Measurements from ENCODE around the gene UBE2G1.

UBE2G1 gene, protein sequence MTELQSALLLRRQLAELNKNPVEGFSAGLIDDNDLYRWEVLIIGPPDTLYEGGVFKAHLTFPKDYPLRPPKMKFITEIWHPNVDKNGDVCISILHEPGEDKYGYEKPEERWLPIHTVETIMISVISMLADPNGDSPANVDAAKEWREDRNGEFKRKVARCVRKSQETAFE

DNA sequence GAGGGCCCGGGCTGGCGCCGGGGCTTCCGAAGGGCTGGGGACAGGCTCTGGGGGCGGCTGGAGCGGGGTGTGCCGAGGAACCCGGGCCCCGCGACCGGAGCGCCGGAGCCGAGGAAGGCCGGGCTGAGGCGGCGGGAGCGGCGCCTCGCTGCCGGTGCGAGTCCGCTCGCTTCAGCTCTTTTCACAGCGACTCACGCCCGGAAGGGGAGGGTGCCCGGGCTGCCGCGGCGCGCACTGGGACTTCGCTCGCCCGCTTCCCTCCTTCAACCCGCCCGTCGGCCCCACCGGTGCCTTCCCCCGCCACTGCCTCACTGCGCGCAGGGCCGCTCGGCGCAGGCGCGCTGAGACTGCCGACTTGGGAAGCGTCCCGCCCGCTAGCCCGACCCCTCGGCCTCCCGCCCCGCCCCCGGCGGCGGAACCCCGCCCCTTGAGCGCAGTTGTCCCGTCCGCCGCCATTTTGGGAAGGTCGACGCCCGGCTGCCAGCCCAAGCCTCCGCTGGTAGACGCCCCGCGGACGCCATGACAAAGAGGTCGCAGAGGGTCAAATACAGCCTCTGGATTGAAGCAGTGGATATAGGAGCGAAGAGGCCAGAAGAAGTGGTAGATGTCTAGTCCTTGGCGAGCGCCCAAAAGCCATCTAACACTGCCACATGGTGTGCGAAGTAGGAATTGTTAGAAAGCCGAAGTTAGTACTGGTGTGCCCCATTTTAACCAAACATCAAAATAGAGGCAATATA lies at the start of gene UBE2G1:
Gene UBE2G1, minus strand, starts transcription at position 349 of the 737 bp plus-strand sequence. CDS start 359 bp downstream, outside the sequence.
- Histone ChIP-seq H3K4me1 (ENCODE audit: control insufficient read depth in 1 of 2, insufficient read depth in 1 of 2, low read depth in 1 of 2, low read length in 1 of 2) (peaks cover 28% of the 10 kb centered on the region in 2 experiments), H3K9me3 (no peaks in the 10 kb centered on the region), H3K36me3 (peaks cover 9% of the 10 kb centered on the region), H3K27ac (peak within 1 kb of the TSS; percentile 97), H3K4me3 (ENCODE audit: low read depth in 1 of 2, low read length in 1 of 2) (peak within 1 kb of the TSS; percentile 90 to 95), H3K27me3 (no peaks in the 10 kb centered on the region)
- peak; percentile 72 for TF ChIP-seq CTCF (IDR thresholded peaks at IDR 0.05)

DNA sequence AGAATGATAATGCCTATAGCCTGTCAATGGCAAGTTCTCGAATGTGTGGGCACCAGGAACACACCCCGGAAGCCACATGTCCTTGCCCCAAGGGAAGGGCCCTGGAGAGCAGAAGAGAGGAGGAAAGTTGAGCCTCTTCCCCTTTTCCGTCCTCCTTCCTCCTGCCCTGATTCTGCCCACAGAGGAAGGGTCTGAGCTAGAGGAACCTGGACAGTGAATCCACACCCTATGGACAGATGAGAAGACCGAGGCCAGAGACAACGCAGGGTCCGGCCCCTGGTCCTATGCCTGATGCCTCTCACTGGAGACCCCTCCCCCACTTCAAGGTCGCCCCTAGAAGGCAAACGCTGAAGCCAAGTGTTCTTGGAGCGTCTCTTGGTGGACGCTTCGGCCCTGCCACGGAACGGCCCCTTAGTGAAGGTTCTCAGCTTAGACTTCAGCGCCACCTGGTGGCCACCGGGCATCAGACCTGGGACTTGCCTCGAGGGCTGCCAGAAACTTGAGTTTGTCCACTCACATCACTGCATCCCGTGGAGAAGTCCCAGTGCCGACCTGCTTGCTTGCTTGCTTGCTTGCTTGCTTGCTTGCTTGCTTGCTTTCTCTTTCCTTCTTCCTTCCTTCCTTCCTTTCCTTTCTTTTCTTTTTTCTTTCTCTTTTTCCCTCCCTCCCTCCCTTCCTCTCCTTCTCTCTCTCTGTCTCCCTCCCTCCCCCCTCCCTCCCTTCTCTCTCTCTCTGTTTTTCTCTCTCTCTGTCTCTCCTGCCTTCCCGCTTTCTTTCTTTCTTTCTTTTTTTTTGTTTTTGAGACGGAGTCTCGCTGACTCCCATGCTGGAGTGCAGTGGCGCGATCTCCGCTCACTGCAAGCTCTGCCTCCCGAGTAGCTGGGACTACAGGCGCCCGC lies 46.7 kb upstream of the UBE2G1 start:
- Histone ChIP-seq H3K4me3 (ENCODE audit: low read depth in 1 of 2, low read length in 1 of 2) (peak overlapping the region in 1 of 2 experiments; percentile 37), H3K27me3 (no peaks in the 10 kb centered on the region), H3K27ac (peak overlapping the region; percentile 71)

GRCh38 chr17:4411201-4411600 lies 44.7 kb upstream of the UBE2G1 start:
- no peak overlapping the region for H3K27ac ChIP-seq
- no peaks in the 10 kb centered on the region for H3K36me3 ChIP-seq
- H3K27me3 ChIP-seq, result no peaks in the 10 kb centered on the region
- no peak for TF ChIP-seq CTCF (IDR thresholded peaks at IDR 0.05)
- no peak overlapping the region for H3K4me3 ChIP-seq (ENCODE audit: low read depth in 1 of 2, low read length in 1 of 2)
- no peaks in the 10 kb centered on the region for H3K9me3 ChIP-seq
- H3K4me1 ChIP-seq (ENCODE audit: control insufficient read depth in 1 of 2, insufficient read depth in 1 of 2, low read depth in 1 of 2, low read length in 1 of 2), result peaks cover 6 to 7% of the 10 kb centered on the region in 2 experiments

More for the DNA sequence above, 46.7 kb upstream of the UBE2G1 start:
- peak; percentile 79 for TF ChIP-seq CTCF (IDR thresholded peaks at IDR 0.05)
- H3K36me3 ChIP-seq, result no peaks in the 10 kb centered on the region
- H3K9me3 ChIP-seq, result no peaks in the 10 kb centered on the region
- peaks cover 6 to 7% of the 10 kb centered on the region in 2 experiments for H3K4me1 ChIP-seq (ENCODE audit: control insufficient read depth in 1 of 2, insufficient read depth in 1 of 2, low read depth in 1 of 2, low read length in 1 of 2)

DNA sequence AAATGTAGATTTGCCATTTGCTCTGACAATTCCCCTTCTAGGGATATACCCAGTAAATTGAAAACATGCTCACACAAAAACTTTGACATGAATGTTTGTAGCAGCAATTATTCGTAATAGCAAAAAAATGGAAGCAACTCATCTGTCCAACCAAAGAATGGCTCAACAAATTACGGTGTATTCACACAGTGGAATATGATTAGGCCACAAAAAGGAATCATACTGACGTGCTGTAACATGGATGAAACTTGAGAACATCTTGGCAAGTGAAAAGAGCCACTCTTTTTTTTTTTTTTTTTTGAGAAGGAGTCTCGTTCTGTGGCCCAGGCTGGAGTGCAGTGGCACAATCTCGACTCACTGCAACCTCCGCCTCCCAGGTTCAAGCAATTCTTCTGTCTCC lies 43.2 kb upstream of the UBE2G1 start:
- no peak overlapping the region for H3K27ac ChIP-seq

More for the DNA sequence above, 43.2 kb upstream of the UBE2G1 start:
- H3K4me1 ChIP-seq (ENCODE audit: control insufficient read depth in 1 of 2, insufficient read depth in 1 of 2, low read depth in 1 of 2, low read length in 1 of 2), result peaks cover 6 to 7% of the 10 kb centered on the region in 2 experiments
- H3K9me3 ChIP-seq, result no peaks in the 10 kb centered on the region
- H3K4me3 ChIP-seq (ENCODE audit: low read depth in 1 of 2, low read length in 1 of 2), result no peak overlapping the region
- H3K36me3 ChIP-seq, result no peaks in the 10 kb centered on the region
- H3K27me3 ChIP-seq, result no peaks in the 10 kb centered on the region
- TF ChIP-seq CTCF (IDR thresholded peaks at IDR 0.05), result no peak
